Sigmoid colon (tissue), 7 donors: ENCODE data around the gene PIK3C2G. TPM values are rescaled to one million over a fixed set of nuclear protein-coding genes. Genes with fewer than 3 reads are reported as not detected.

Experiments used
- DNase-seq: peaks from one replicate; pipeline ENCODE4 v3.0.0-alpha.2; 2019
- H3K27ac ChIP-seq, 4 donors: fragments of 200-600 bp; sonication (generic); one replicate each; pipeline ENCODE4 v1.5.1; 2016 to 2019; ENCODE audit warnings: mild to moderate bottlenecking in 1 of 4
- H3K27me3 ChIP-seq, 3 donors: fragments of 200-600 bp; sonication (generic); one replicate each; pipeline ENCODE4 v1.5.1; 2019; ENCODE audit warnings: mild to moderate bottlenecking in 1 of 3
- H3K36me3 ChIP-seq, 4 donors: fragments of 200-600 bp; sonication (generic); one replicate each; pipeline ENCODE4 v1.5.1; 2016 to 2019
- H3K4me1 ChIP-seq, 4 donors: fragments of 200-600 bp; sonication (generic); one replicate each; pipeline ENCODE4 v1.5.1; 2017 to 2019
- H3K4me3 ChIP-seq, 4 donors: fragments of 200-600 bp; sonication (generic); one replicate each; pipeline ENCODE4 v1.5.1; 2017 to 2019; ENCODE audit warnings: mild to moderate bottlenecking in 2 of 4, moderate library complexity in 1 of 4
- H3K9me3 ChIP-seq, 4 donors: fragments of 200-600 bp in 3 of 4; sonication (generic) in 3 of 4; one replicate each; pipeline versions ENCODE4 v1.5.1 to v1.6.1; 2013 to 2019
- CTCF ChIP-seq, 4 experiments: fragments of 450-650 bp in 3 of 4; fragments of 200-600 bp in 1 of 4; IDR thresholded peaks; one replicate each; pipeline ENCODE4 v1.5.1; 2016 to 2019; ENCODE audit warnings: antibody characterized with exemption in 4 of 4, mild to moderate bottlenecking in 3 of 4, moderate library complexity in 2 of 4
- EP300 ChIP-seq, 4 donors: sonication (generic); formaldehyde crosslinking; IDR thresholded peaks; one replicate each; pipeline ENCODE4 v1.6.1; 2017; ENCODE audit warnings: antibody characterized with exemption in 4 of 4
- POLR2A ChIP-seq, 2 donors: fragments of 450-650 bp; IDR thresholded peaks; one replicate each; pipeline ENCODE4 v1.6.1; 2016; ENCODE audit warnings: antibody characterized with exemption in 2 of 2, mild to moderate bottlenecking in 2 of 2, moderate library complexity in 2 of 2
- POLR2AphosphoS5 ChIP-seq, 4 donors: sonication (generic); formaldehyde crosslinking; IDR thresholded peaks; one replicate each; pipeline ENCODE4 v1.6.1; 2017; ENCODE audit warnings: antibody characterized with exemption in 4 of 4
- WGBS, 2 donors: extraction: QIAGEN DNeasy Blood & Tissue Kit; methylation state at CpG; one replicate each; pipeline ENCODE4 v1.1.7; 2013; 5-methylcytosine and 5-hydroxymethylcytosine counted together
- intact Hi-C: fragments of 100-400 bp; cut with DNase I; formaldehyde crosslinking; loops from one replicate; pipeline ENCODE4 v1.15.1; 2023
- polyA plus RNA-seq, 3 donors: library from polyadenylated mRNA; stranded (reverse); fragments of 200-250 nt; gene quantifications; one replicate each; pipeline ENCODE4 v1.2.3, GENCODE V29; 2013
- total RNA-seq, 4 donors: library from RNA; depleted of rRNA; stranded (reverse); fragments of >200 nt; gene quantifications; one replicate each; pipeline ENCODE4 v1.1.0, GENCODE V29; 2016
- donor health status: healthy with polysubstance abuse.
- donor health status: Bipolar disorder and iron deficiency.
- donor health status: healthy.

Gene PIK3C2G
- total and polyA plus RNA-seq, 7 donors, result 0.07 to 1.7 (median 0.63) TPM; not detected in 1

GRCh38 chr12:18313306-18313705 lies 52.0 kb downstream of the PIK3C2G start:
- no peak overlapping the region for H3K4me3 ChIP-seq
- no peak for TF ChIP-seq POLR2AphosphoS5 (IDR thresholded peaks at IDR 0.05)
- no peak for TF ChIP-seq CTCF (IDR thresholded peaks at IDR 0.05)
- no peak for TF ChIP-seq POLR2A (IDR thresholded peaks at IDR 0.05)
- TF ChIP-seq EP300 (IDR thresholded peaks at IDR 0.05), result no peak
- H3K36me3 ChIP-seq, result no peaks in the 10 kb centered on the region
- H3K27me3 ChIP-seq, result no peaks in the 10 kb centered on the region
- WGBS, 2 donors, result 77 to 90% methylated on average over 2 of the region's 2 CpGs
- intact Hi-C loops, result no loop called here
- no peaks in the 10 kb centered on the region for H3K9me3 ChIP-seq
- no peak overlapping the region for H3K27ac ChIP-seq
- no peaks in the 10 kb centered on the region for H3K4me1 ChIP-seq
- no peak for DNase-seq

GRCh38 chr12:18320036-18320617 lies 58.8 kb downstream of the PIK3C2G start:
- H3K27me3 ChIP-seq, result no peaks in the 10 kb centered on the region
- H3K27ac ChIP-seq, result no peak overlapping the region
- no peak overlapping the region for H3K4me3 ChIP-seq
- no peak for DNase-seq
- H3K9me3 ChIP-seq, result no peaks in the 10 kb centered on the region
- H3K4me1 ChIP-seq, result no peaks in the 10 kb centered on the region
- intact Hi-C loops, result no loop called here
- WGBS, 2 donors, result 53 to 64% methylated on average over 6 of the region's 6 CpGs
- TF ChIP-seq EP300 (IDR thresholded peaks at IDR 0.05), result no peak
- no peak for TF ChIP-seq POLR2AphosphoS5 (IDR thresholded peaks at IDR 0.05)
- no peak for TF ChIP-seq POLR2A (IDR thresholded peaks at IDR 0.05)
- peak in 1 of 4 experiments; percentile 12 for TF ChIP-seq CTCF (IDR thresholded peaks at IDR 0.05)
- H3K36me3 ChIP-seq, result no peaks in the 10 kb centered on the region

- intact Hi-C loops, result no loop called here
- H3K4me1 ChIP-seq, result no peaks in the 10 kb centered on the region
- 46 to 77% methylated on average over 2 of the region's 2 CpGs for WGBS, 2 donors
- H3K36me3 ChIP-seq, result no peaks in the 10 kb centered on the region
- H3K4me3 ChIP-seq, result no peak overlapping the region
- H3K9me3 ChIP-seq, result no peaks in the 10 kb centered on the region
- no peak overlapping the region for H3K27ac ChIP-seq
- H3K27me3 ChIP-seq, result no peaks in the 10 kb centered on the region
- DNase-seq, result no peak
- TF ChIP-seq POLR2AphosphoS5 (IDR thresholded peaks at IDR 0.05), result no peak
- TF ChIP-seq POLR2A (IDR thresholded peaks at IDR 0.05), result no peak
- no peak for TF ChIP-seq EP300 (IDR thresholded peaks at IDR 0.05)
- TF ChIP-seq CTCF (IDR thresholded peaks at IDR 0.05), result no peak
Measured at GRCh38 chr12:18320976-18321375, 59.7 kb downstream of the PIK3C2G start.

GRCh38 chr12:18323159-18323558 lies 61.8 kb downstream of the PIK3C2G start:
- H3K27ac ChIP-seq, result no peak overlapping the region
- H3K4me1 ChIP-seq, result no peaks in the 10 kb centered on the region
- TF ChIP-seq POLR2AphosphoS5 (IDR thresholded peaks at IDR 0.05) (no peak), POLR2A (IDR thresholded peaks at IDR 0.05) (no peak), EP300 (IDR thresholded peaks at IDR 0.05) (no peak), CTCF (IDR thresholded peaks at IDR 0.05) (no peak)
- no peak for DNase-seq
- H3K27me3 ChIP-seq, result no peaks in the 10 kb centered on the region
- no peaks in the 10 kb centered on the region for H3K9me3 ChIP-seq
- intact Hi-C loops, result no loop called here
- H3K4me3 ChIP-seq, result no peak overlapping the region
- H3K36me3 ChIP-seq, result no peaks in the 10 kb centered on the region

GRCh38 chr12:18327036-18327435 lies 65.7 kb downstream of the PIK3C2G start:
- no peak for DNase-seq
- no peak overlapping the region for H3K27ac ChIP-seq
- H3K27me3 ChIP-seq, result no peaks in the 10 kb centered on the region
- no peaks in the 10 kb centered on the region for H3K9me3 ChIP-seq
- 82 to 87% methylated on average over 2 of the region's 2 CpGs for WGBS, 2 donors
- intact Hi-C loops, result no loop called here
- H3K4me3 ChIP-seq, result no peak overlapping the region
- H3K4me1 ChIP-seq, result no peaks in the 10 kb centered on the region
- TF ChIP-seq POLR2AphosphoS5 (IDR thresholded peaks at IDR 0.05), result no peak
- no peak for TF ChIP-seq EP300 (IDR thresholded peaks at IDR 0.05)
- TF ChIP-seq CTCF (IDR thresholded peaks at IDR 0.05), result no peak
- TF ChIP-seq POLR2A (IDR thresholded peaks at IDR 0.05), result no peak
- no peaks in the 10 kb centered on the region for H3K36me3 ChIP-seq
